ENCODE results near the gene APP.

The APP gene

GRCh38 chr21:25836396-25836795, 334.2 kb downstream of the APP start:
- no peak overlapping the region for H3K4me3 ChIP-seq (ENCODE audit: low read length)
- no peaks in the 10 kb centered on the region for H3K9me3 ChIP-seq (replicated peaks; ENCODE audit: insufficient read depth, low read length)
- no peaks in the 10 kb centered on the region for H3F3A ChIP-seq (ENCODE audit: insufficient read depth, low read length)
- no peaks in the 10 kb centered on the region for H4K20me1 ChIP-seq (ENCODE audit: insufficient read depth, low read length)
- no peaks in the 10 kb centered on the region for H3K9me2 ChIP-seq (replicated peaks; ENCODE audit: insufficient read depth, low read length)
- no peaks in the 10 kb centered on the region for H3K27me3 ChIP-seq (replicated peaks; ENCODE audit: insufficient read depth, low read length)
- no peaks in the 10 kb centered on the region for H3K79me2 ChIP-seq (ENCODE audit: low read length)
- no peak overlapping the region for H3K27ac ChIP-seq (ENCODE audit: low read length)
- H2AFZ ChIP-seq (ENCODE audit: low read length): no peak overlapping the region
- H3K36me3 ChIP-seq (replicated peaks; ENCODE audit: insufficient read depth, low read length): no peaks in the 10 kb centered on the region
- H3K4me1 ChIP-seq (ENCODE audit: low read length): no peaks in the 10 kb centered on the region
- H3K4me2 ChIP-seq (ENCODE audit: low read depth, low read length): no peak overlapping the region
- DNase-seq: no peak
- no peak for TF ChIP-seq EZH2 (optimal IDR thresholded peaks at IDR 0.05; ENCODE audit: low read depth, low read length)
- no peak for TF ChIP-seq CTCF (IDR thresholded peaks at IDR 0.05; ENCODE audit: low read length)
- no peak for TF ChIP-seq EZH2phosphoT487 (IDR thresholded peaks at IDR 0.05; ENCODE audit: low read length)
- no peak overlapping the region for H3K9ac ChIP-seq (ENCODE audit: low read length)

GRCh38 chr21:25834381-25834780, 336.2 kb downstream of the APP start:
- no peaks in the 10 kb centered on the region for H3K36me3 ChIP-seq (replicated peaks; ENCODE audit: insufficient read depth, low read length)
- no peak overlapping the region for H2AFZ ChIP-seq (ENCODE audit: low read length)
- H3K79me2 ChIP-seq (ENCODE audit: low read length): no peaks in the 10 kb centered on the region
- TF ChIP-seq EZH2phosphoT487 (IDR thresholded peaks at IDR 0.05; ENCODE audit: low read length) (no peak), EZH2 (optimal IDR thresholded peaks at IDR 0.05; ENCODE audit: low read depth, low read length) (no peak), CTCF (IDR thresholded peaks at IDR 0.05; ENCODE audit: low read length) (no peak)
- H3K9me2 ChIP-seq (replicated peaks; ENCODE audit: insufficient read depth, low read length): no peaks in the 10 kb centered on the region
- no peaks in the 10 kb centered on the region for H4K20me1 ChIP-seq (ENCODE audit: insufficient read depth, low read length)
- H3K9ac ChIP-seq (ENCODE audit: low read length): no peak overlapping the region
- H3K4me1 ChIP-seq (ENCODE audit: low read length): no peaks in the 10 kb centered on the region
- H3K9me3 ChIP-seq (replicated peaks; ENCODE audit: insufficient read depth, low read length): no peaks in the 10 kb centered on the region
- H3K27ac ChIP-seq (ENCODE audit: low read length): no peak overlapping the region
- H3K27me3 ChIP-seq (replicated peaks; ENCODE audit: insufficient read depth, low read length): no peaks in the 10 kb centered on the region
- no peaks in the 10 kb centered on the region for H3F3A ChIP-seq (ENCODE audit: insufficient read depth, low read length)
- H3K4me2 ChIP-seq (ENCODE audit: low read depth, low read length): no peak overlapping the region
- H3K4me3 ChIP-seq (ENCODE audit: low read length): no peak overlapping the region
- no peak for DNase-seq

GRCh38 chr21:25831300-25831960, 339.1 kb downstream of the APP start:
- H3K79me2 ChIP-seq (ENCODE audit: low read length): no peaks in the 10 kb centered on the region
- no peak overlapping the region for H3K4me2 ChIP-seq (ENCODE audit: low read depth, low read length)
- no peaks in the 10 kb centered on the region for H3K9me3 ChIP-seq (replicated peaks; ENCODE audit: insufficient read depth, low read length)
- H3K9me2 ChIP-seq (replicated peaks; ENCODE audit: insufficient read depth, low read length): no peaks in the 10 kb centered on the region
- no peak for DNase-seq
- H4K20me1 ChIP-seq (ENCODE audit: insufficient read depth, low read length): no peaks in the 10 kb centered on the region
- no peak overlapping the region for H3K9ac ChIP-seq (ENCODE audit: low read length)
- H3K27me3 ChIP-seq (replicated peaks; ENCODE audit: insufficient read depth, low read length): no peaks in the 10 kb centered on the region
- H3K4me3 ChIP-seq (ENCODE audit: low read length): no peak overlapping the region
- no peak overlapping the region for H3K27ac ChIP-seq (ENCODE audit: low read length)
- TF ChIP-seq CTCF (IDR thresholded peaks at IDR 0.05; ENCODE audit: low read length) (no peak), EZH2phosphoT487 (IDR thresholded peaks at IDR 0.05; ENCODE audit: low read length) (no peak), EZH2 (optimal IDR thresholded peaks at IDR 0.05; ENCODE audit: low read depth, low read length) (no peak)
- no peak overlapping the region for H2AFZ ChIP-seq (ENCODE audit: low read length)
- no peaks in the 10 kb centered on the region for H3F3A ChIP-seq (ENCODE audit: insufficient read depth, low read length)
- H3K36me3 ChIP-seq (replicated peaks; ENCODE audit: insufficient read depth, low read length): no peaks in the 10 kb centered on the region
- H3K4me1 ChIP-seq (ENCODE audit: low read length): no peaks in the 10 kb centered on the region
